HepG2 (cell line): ENCODE data around the gene PLEKHA3. TPM values are rescaled to one million over a fixed set of nuclear protein-coding genes. Genes with fewer than 3 reads are reported as not detected.

Experiments
- CHD4 ChIP-seq: fragments of 200-600 bp; sonication (generic); IDR thresholded peaks from 2 replicates; pipeline ENCODE4 v1.7.0; 2017; ENCODE audit warnings: mild to moderate bottlenecking, low read length, borderline replicate concordance
- CSRNP1 ChIP-seq: sonication (generic); formaldehyde crosslinking; IDR thresholded peaks from 2 replicates; pipeline ENCODE4 v1.8.1; 2023; ENCODE audit warnings: mild to moderate bottlenecking, missing genetic modification reagents
- E2F5 ChIP-seq: sonication (generic); formaldehyde crosslinking; conservative IDR thresholded peaks from 2 replicates; pipeline ENCODE4 v1.4.0; 2020; ENCODE audit warnings: missing genetic modification reagents
- EED ChIP-seq: sonication (generic); formaldehyde crosslinking; IDR thresholded peaks from 2 replicates; pipeline ENCODE4 v1.5.0; 2020; ENCODE audit warnings: mild to moderate bottlenecking, missing genetic modification reagents
- HNF4G ChIP-seq, 2 experiments: sonication (generic) in 1 of 2; formaldehyde crosslinking in 1 of 2; IDR thresholded peaks; 2 replicates each; pipeline versions ENCODE4 v1.4.0 to v1.6.1; 2011 to 2020; ENCODE audit warnings: borderline replicate concordance in 2 of 2, low read depth in 2 of 2, mild to moderate bottlenecking in 2 of 2, low read length in 1 of 2, missing genetic modification reagents in 1 of 2, moderate library complexity in 1 of 2
- MATR3 ChIP-seq: sonication (generic); formaldehyde crosslinking; IDR thresholded peaks from 2 replicates; pipeline ENCODE4 v1.4.0; 2020; ENCODE audit warnings: missing genetic modification reagents
- NCOA1 ChIP-seq: sonication (generic); formaldehyde crosslinking; IDR thresholded peaks from 2 replicates; pipeline ENCODE4 v1.9.0; 2021; ENCODE audit warnings: missing genetic modification reagents
- NFRKB ChIP-seq: fragments of 450-650 bp; IDR thresholded peaks from 2 replicates; pipeline ENCODE4 v1.6.1; 2017
- PHF21A ChIP-seq: sonication (generic); formaldehyde crosslinking; IDR thresholded peaks from 2 replicates; pipeline ENCODE4 v1.5.0; 2020; ENCODE audit warnings: mild to moderate bottlenecking, missing genetic modification reagents
- RFXANK ChIP-seq: IDR thresholded peaks from 2 replicates; pipeline ENCODE4 v1.6.1; 2016
- SIX1 ChIP-seq: sonication (generic); formaldehyde crosslinking; IDR thresholded peaks from 2 replicates; pipeline ENCODE4 v1.4.0; 2020; ENCODE audit warnings: missing genetic modification reagents, borderline replicate concordance
- SMAD1 ChIP-seq: sonication (generic); formaldehyde crosslinking; IDR thresholded peaks from 2 replicates; pipeline ENCODE4 v1.4.0; 2020; ENCODE audit warnings: missing genetic modification reagents, low read depth, mild to moderate bottlenecking, borderline replicate concordance
- TARDBP ChIP-seq: sonication (generic); formaldehyde crosslinking; IDR thresholded peaks from 2 replicates; pipeline ENCODE4 v1.8.0; 2022; ENCODE audit warnings: mild to moderate bottlenecking, missing genetic modification reagents
- TEAD2 ChIP-seq: sonication (generic); formaldehyde crosslinking; IDR thresholded peaks from 2 replicates; pipeline ENCODE4 v1.9.0; 2021; ENCODE audit warnings: missing genetic modification reagents
- ZNF142 ChIP-seq: sonication (generic); formaldehyde crosslinking; IDR thresholded peaks from 2 replicates; pipeline ENCODE4 v1.4.0; 2020; ENCODE audit warnings: missing genetic modification reagents
- ZNF281 ChIP-seq: sonication (generic); formaldehyde crosslinking; IDR thresholded peaks from 2 replicates; pipeline ENCODE4 v1.4.0; 2020; ENCODE audit warnings: missing genetic modification reagents, borderline replicate concordance
- ZNF569 ChIP-seq: sonication (generic); formaldehyde crosslinking; IDR thresholded peaks from 2 replicates; pipeline ENCODE4 v1.5.0; 2020; ENCODE audit warnings: mild to moderate bottlenecking, missing genetic modification reagents, moderate library complexity, borderline replicate concordance
- ZNF629 ChIP-seq: sonication (generic); formaldehyde crosslinking; conservative IDR thresholded peaks from 2 replicates; pipeline ENCODE4 v1.5.0; 2020; ENCODE audit warnings: missing genetic modification reagents
- polyA plus RNA-seq, 8 experiments: library from polyadenylated mRNA; depleted of rRNA in 3 of 8; stranded (reverse) in 7 of 8; unstranded in 1 of 8; fragments of >200 nt; fragmentation: Illumina TruSeq in 4 of 8; extraction: Trizol in 4 of 8; gene quantifications; 2 replicates each; pipeline versions ENCODE4 v1.2.1 to v1.2.3, GENCODE V29; 2011 to 2016; ENCODE audit warnings: low read depth in 4 of 8, missing spikeins in 1 of 8, mixed read lengths in 1 of 8; ENCODE audit not compliant: insufficient read depth in 1 of 8
- total RNA-seq, 5 experiments: library from RNA; depleted of rRNA; stranded (reverse); fragments of >200 nt; fragmentation: Illumina TruSeq; extraction: Trizol; gene quantifications; 2 replicates each; pipeline ENCODE4 v1.2.3, GENCODE V29; 2016; ENCODE audit warnings: low read depth in 1 of 5

The PLEKHA3 gene
- total and polyA plus RNA-seq, 2 of the 13 experiments (the other 11 are each of a cell fraction or from before 2014, with no cell fraction given): 11.7 to 23.1 TPM

GRCh38 chr2:178450774-178451525 is 29.3 kb upstream of the PLEKHA3 start, which contains the start of the genes PJVK and PRKRA (continued):
- TF ChIP-seq ZNF281 (CRISPR knock-in tag) (peak; percentile 67), PHF21A (peak; percentile 73), CSRNP1 (CRISPR knock-in tag) (peak; percentile 80), RFXANK (CRISPR knock-in tag) (peak; percentile 54; the same call in 1 of the 2 replicates), SIX1 (no peak), MATR3 (CRISPR knock-in tag) (peak; percentile 95; the same call in 1 of the 2 replicates), NCOA1 (CRISPR knock-in tag) (peak; percentile 41; the same call in 1 of the 2 replicates), ZNF569 (peak; percentile 71; the same call in 1 of the 2 replicates), ZNF142 (CRISPR knock-in tag) (peak; percentile 46), ZNF629 (CRISPR knock-in tag) (no peak), TARDBP (peak; percentile 45; the same call in 1 of the 2 replicates), TEAD2 (CRISPR knock-in tag) (no peak), NFRKB (no peak), EED (CRISPR knock-in tag) (peak; percentile 98), SMAD1 (CRISPR knock-in tag) (no peak; the same call in 1 of the 2 replicates), E2F5 (CRISPR knock-in tag) (peak; percentile 79), CHD4 (no peak), HNF4G (IDR thresholded peaks at IDR 0.05; ENCODE audit: borderline replicate concordance, low read depth, low read length) (peak; percentile 3; the same call in 1 of the 2 replicates), HNF4G (CRISPR knock-in tag; IDR thresholded peaks at IDR 0.05; ENCODE audit: borderline replicate concordance, low read depth) (peak; percentile 53)
